Measurements from ENCODE around the gene PRSS2.
"Not testable (repeated sequence)": the region's sequence is repeated elsewhere in the genome, so short reads cannot be mapped to it uniquely, and the experiment has no call there.

The PRSS2 gene

GRCh38 chr7:142773230-142773629 lies 2.5 kb downstream of the PRSS2 start:
- DNase-seq, result no peak

GRCh38 chr7:142773937-142774744 lies 3.4 kb downstream of the PRSS2 start:
- DNase-seq, result no peak
- TF ChIP-seq POLR2A (IDR thresholded peaks at IDR 0.05; ENCODE audit: low read length) (no peak), GATA1 (IDR thresholded peaks at IDR 0.05; ENCODE audit: low read depth, low read length) (no peak)

More at GRCh38 chr7:142773230-142773629, 2.5 kb downstream of the PRSS2 start:
- TF ChIP-seq GATA1 (IDR thresholded peaks at IDR 0.05; ENCODE audit: low read depth, low read length), result no peak
- no peak for TF ChIP-seq POLR2A (IDR thresholded peaks at IDR 0.05; ENCODE audit: low read length)

- TF ChIP-seq POLR2A (IDR thresholded peaks at IDR 0.05; ENCODE audit: low read length) (no peak), GATA1 (IDR thresholded peaks at IDR 0.05; ENCODE audit: low read depth, low read length) (no peak)
These were observed 4.1 kb downstream of the PRSS2 start for GRCh38 chr7:142774826-142775225.

GRCh38 chr7:142775351-142776115 lies 4.8 kb downstream of the PRSS2 start:
- not testable (repeated sequence) for DNase-seq

More at GRCh38 chr7:142774826-142775225, 4.1 kb downstream of the PRSS2 start:
- no peak for DNase-seq

GRCh38 chr7:142776206-142776844 lies 5.6 kb downstream of the PRSS2 start:
- no peak for DNase-seq
- TF ChIP-seq GATA1 (IDR thresholded peaks at IDR 0.05; ENCODE audit: low read depth, low read length) (no peak), POLR2A (IDR thresholded peaks at IDR 0.05; ENCODE audit: low read length) (no peak)

GRCh38 chr7:142776845-142777225 lies 6.1 kb downstream of the PRSS2 start:
- not testable (repeated sequence) for DNase-seq

GRCh38 chr7:142777318-142777717 lies 6.5 kb downstream of the PRSS2 start:
- TF ChIP-seq POLR2A (IDR thresholded peaks at IDR 0.05; ENCODE audit: low read length), result no peak
- no peak for TF ChIP-seq GATA1 (IDR thresholded peaks at IDR 0.05; ENCODE audit: low read depth, low read length)
- no peak for DNase-seq

GRCh38 chr7:142782922-142783900 lies 12.4 kb downstream of the PRSS2 start:
- TF ChIP-seq POLR2A (IDR thresholded peaks at IDR 0.05; ENCODE audit: low read length) (no peak), GATA1 (IDR thresholded peaks at IDR 0.05; ENCODE audit: low read depth, low read length) (no peak)
- peak; percentile 90 to 92 for DNase-seq

- no peak for DNase-seq
- TF ChIP-seq POLR2A (IDR thresholded peaks at IDR 0.05; ENCODE audit: low read length) (no peak), GATA1 (IDR thresholded peaks at IDR 0.05; ENCODE audit: low read depth, low read length) (no peak)
These were observed 13.3 kb downstream of the PRSS2 start for GRCh38 chr7:142784096-142784495.

GRCh38 chr7:142784716-142785115 lies 13.9 kb downstream of the PRSS2 start:
- no peak for DNase-seq
- TF ChIP-seq POLR2A (IDR thresholded peaks at IDR 0.05; ENCODE audit: low read length), result no peak
- TF ChIP-seq GATA1 (IDR thresholded peaks at IDR 0.05; ENCODE audit: low read depth, low read length), result no peak

GRCh38 chr7:142785841-142786250 lies 15.1 kb downstream of the PRSS2 start:
- TF ChIP-seq POLR2A (IDR thresholded peaks at IDR 0.05; ENCODE audit: low read length), result no peak
- TF ChIP-seq GATA1 (IDR thresholded peaks at IDR 0.05; ENCODE audit: low read depth, low read length), result no peak
- DNase-seq, result no peak

- DNase-seq, result no peak
These were observed 16.4 kb downstream of the PRSS2 start for GRCh38 chr7:142787034-142787768.

GRCh38 chr7:142787783-142788182 lies 17.0 kb downstream of the PRSS2 start:
- no peak for DNase-seq
- TF ChIP-seq POLR2A (IDR thresholded peaks at IDR 0.05; ENCODE audit: low read length) (no peak), GATA1 (IDR thresholded peaks at IDR 0.05; ENCODE audit: low read depth, low read length) (no peak)

More at GRCh38 chr7:142787034-142787768, 16.4 kb downstream of the PRSS2 start:
- no peak for TF ChIP-seq GATA1 (IDR thresholded peaks at IDR 0.05; ENCODE audit: low read depth, low read length)
- TF ChIP-seq POLR2A (IDR thresholded peaks at IDR 0.05; ENCODE audit: low read length), result no peak

Measured in erythroblast (primary cell).